HG03103 (cell line): ENCODE data around the gene KCNG2.
"Not testable (repeated sequence)": the region's sequence is repeated elsewhere in the genome, so short reads cannot be mapped to it uniquely, and the experiment has no call there.

Experiments used
- ATAC-seq: cut with Tn5 transposase; IDR thresholded peaks from one replicate; pipeline ENCODE4 v1.9.1; 2021; ENCODE audit warnings: low read depth; ENCODE audit not compliant: unreplicated experiment

KCNG2 gene

GRCh38 chr18:79849328-79850207, 51.8 kb downstream of the KCNG2 start:
- no peak for ATAC-seq

- no peak for ATAC-seq
Measured at GRCh38 chr18:79850731-79851130, 53.0 kb downstream of the KCNG2 start.

- ATAC-seq, result no peak
Measured at GRCh38 chr18:79851489-79851888, 53.8 kb downstream of the KCNG2 start.

GRCh38 chr18:79851950-79852349, 54.2 kb downstream of the KCNG2 start:
- ATAC-seq, result no peak

- no peak for ATAC-seq
Measured at GRCh38 chr18:79852561-79853302, 55.0 kb downstream of the KCNG2 start.

- no peak for ATAC-seq
Measured at GRCh38 chr18:79853303-79853992, 55.7 kb downstream of the KCNG2 start.

GRCh38 chr18:79853993-79854364, 56.2 kb downstream of the KCNG2 start:
- ATAC-seq, result no peak

GRCh38 chr18:79855147-79855933, 57.6 kb downstream of the KCNG2 start:
- peak; percentile 77 for ATAC-seq

- ATAC-seq, result no peak
Measured at GRCh38 chr18:79856119-79857007, 58.6 kb downstream of the KCNG2 start.

GRCh38 chr18:79857082-79857671, 59.4 kb downstream of the KCNG2 start:
- no peak for ATAC-seq

- ATAC-seq, result no peak
Measured at GRCh38 chr18:79859314-79859713, 61.6 kb downstream of the KCNG2 start.

- ATAC-seq, result no peak
Measured at GRCh38 chr18:79861687-79862086, 63.9 kb downstream of the KCNG2 start.

GRCh38 chr18:79862562-79862961, 64.8 kb downstream of the KCNG2 start:
- ATAC-seq, result no peak

GRCh38 chr18:79863161-79864005, 65.6 kb downstream of the KCNG2 start:
- no peak for ATAC-seq

- ATAC-seq, result no peak
Measured at GRCh38 chr18:79864006-79864725, 66.4 kb downstream of the KCNG2 start.

GRCh38 chr18:79864955-79865354, 67.2 kb downstream of the KCNG2 start:
- not testable (repeated sequence) for ATAC-seq

- not testable (repeated sequence) for ATAC-seq
Measured at GRCh38 chr18:79865951-79866350, 68.2 kb downstream of the KCNG2 start.
